ENCODE results near the gene ZMIZ1.

ZMIZ1 gene

GRCh38 chr10:79142064-79142491 is 73.3 kb downstream of the ZMIZ1 start:
- DNase-seq: no peak

GRCh38 chr10:79142522-79143309 is 74.0 kb downstream of the ZMIZ1 start:
- no peak for DNase-seq

- DNase-seq: no peak
Measured at GRCh38 chr10:79143879-79144278, 75.1 kb downstream of the ZMIZ1 start.

- DNase-seq: no peak
Measured at GRCh38 chr10:79144351-79145173, 75.8 kb downstream of the ZMIZ1 start.

GRCh38 chr10:79145174-79145483 is 76.4 kb downstream of the ZMIZ1 start:
- no peak for DNase-seq

GRCh38 chr10:79145517-79146470 is 77.0 kb downstream of the ZMIZ1 start:
- no peak for DNase-seq

- no peak for DNase-seq
Measured at GRCh38 chr10:79146611-79147130, 77.9 kb downstream of the ZMIZ1 start.

GRCh38 chr10:79147306-79147705 is 78.5 kb downstream of the ZMIZ1 start:
- no peak for DNase-seq

GRCh38 chr10:79147796-79148451 is 79.2 kb downstream of the ZMIZ1 start:
- DNase-seq: no peak

- peak; percentile 49 for DNase-seq
Measured at GRCh38 chr10:79148452-79149344, 79.9 kb downstream of the ZMIZ1 start.

GRCh38 chr10:79149345-79149661 is 80.5 kb downstream of the ZMIZ1 start:
- DNase-seq: no peak

- peak; percentile 63 for DNase-seq
Measured at GRCh38 chr10:79149662-79150443, 81.1 kb downstream of the ZMIZ1 start.

- no peak for DNase-seq
Measured at GRCh38 chr10:79150444-79150754, 81.6 kb downstream of the ZMIZ1 start.

- no peak for DNase-seq
Measured at GRCh38 chr10:79152423-79152817, 83.7 kb downstream of the ZMIZ1 start.

- DNase-seq: no peak
Measured at GRCh38 chr10:79153745-79154144, 85.0 kb downstream of the ZMIZ1 start.

- no peak for DNase-seq
Measured at GRCh38 chr10:79155301-79156081, 86.7 kb downstream of the ZMIZ1 start.

- DNase-seq: no peak
Measured at GRCh38 chr10:79156334-79157274, 87.8 kb downstream of the ZMIZ1 start.

GRCh38 chr10:79158004-79158340 is 89.2 kb downstream of the ZMIZ1 start:
- no peak for DNase-seq
